Measurements from ENCODE around the gene UBE2F. TPM values are rescaled to one million over a fixed set of nuclear protein-coding genes. Genes with fewer than 3 reads are reported as not detected.

The UBE2F gene
- total and polyA plus RNA-seq, 2 of the 13 experiments (the other 11 are each of a cell fraction or from before 2014, with no cell fraction given) = 35.4 to 73.1 TPM

DNA sequence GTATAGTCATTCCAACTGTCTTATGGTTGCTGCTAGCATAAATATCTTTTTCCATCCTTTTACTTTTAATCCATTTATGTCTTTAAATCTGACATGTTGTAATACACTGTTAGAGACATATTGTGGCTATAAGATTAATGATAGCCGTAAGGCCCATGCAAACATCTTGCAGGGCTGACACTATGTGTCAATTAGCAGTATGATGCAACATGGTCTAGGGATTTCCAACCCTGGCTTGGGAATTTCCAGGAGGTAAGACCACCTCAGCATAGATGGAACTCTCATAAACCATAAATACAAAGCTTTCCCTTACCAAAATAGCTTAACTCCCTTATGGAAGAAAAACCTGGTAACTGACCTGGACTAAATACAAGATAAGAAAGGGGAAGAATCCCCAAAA is 110.5 kb downstream of the UBE2F start:
- H3K27me3 ChIP-seq (ENCODE audit: control insufficient read depth in 1 of 2, insufficient read depth in 2 of 2, low read length in 2 of 2) = no peaks in the 10 kb centered on the region
- in situ Hi-C loops (cut with HindIII; ENCODE audit: extremely low pct_ligation_motif_present, low pct_unique_long_range_greater_than_20kb) = no loop called here
- H3K9ac ChIP-seq (ENCODE audit: insufficient read depth, low read depth, low read length) = no peak overlapping the region
- H3K4me3 ChIP-seq (replicated peaks in 1 of 3; ENCODE audit: insufficient read depth in 1 of 3, low read depth in 2 of 3, low read length in 3 of 3) = no peak overlapping the region
- H2AFZ ChIP-seq (ENCODE audit: low read length) = no peak overlapping the region
- peaks cover 51% of the 10 kb centered on the region for H3K4me1 ChIP-seq (ENCODE audit: insufficient read depth, low read length)
- peaks cover 7% of the 10 kb centered on the region; the same call in 1 of the 2 replicates for H3K9me3 ChIP-seq (ENCODE audit: low read length)
- H3K4me2 ChIP-seq (ENCODE audit: low read depth, low read length) = 0 out of 2 replicates have a peak overlapping the region, but pooled peaks have one; percentile 10
- FAIRE-seq = no peak
- H4K20me1 ChIP-seq (ENCODE audit: insufficient read depth, low read length) = no peaks in the 10 kb centered on the region
- peak overlapping the region; percentile 25 for H3K27ac ChIP-seq (ENCODE audit: extremely low read length, insufficient read depth, low read length)
- intact Hi-C loops (cut with micrococcal nuclease; ENCODE audit: unreplicated experiment) = no loop called here
- ChIA-PET POLR2A (interaction anchor here (0.8 to 2.8 kb wide), 3 partner anchors 13 to 32 kb away, joined by 3 to 27 read pairs (median 11); partner anchors contain the start of gene SCLY), CTCF (ENCODE audit: low intra/inter-chr PET ratio, low total read pairs) (no interaction called here)
- 73% methylated on average over 1 of the region's 1 CpG for WGBS (ENCODE audit: low lambda C conversion rate)
- H3K36me3 ChIP-seq (replicated peaks in 1 of 2; ENCODE audit: control insufficient read depth in 1 of 2, insufficient read depth in 2 of 2, low read length in 2 of 2) = peaks cover 15 to 41% of the 10 kb centered on the region in 2 experiments
- peaks cover 8% of the 10 kb centered on the region for H3K79me2 ChIP-seq (ENCODE audit: insufficient read depth, low read length)
- DNase-seq (ENCODE audit: low spot score) = no peak
- no TSS peak for BruUV-seq (replicated peaks)
- no peak for ATAC-seq
- TF ChIP-seq, protein P1, sequence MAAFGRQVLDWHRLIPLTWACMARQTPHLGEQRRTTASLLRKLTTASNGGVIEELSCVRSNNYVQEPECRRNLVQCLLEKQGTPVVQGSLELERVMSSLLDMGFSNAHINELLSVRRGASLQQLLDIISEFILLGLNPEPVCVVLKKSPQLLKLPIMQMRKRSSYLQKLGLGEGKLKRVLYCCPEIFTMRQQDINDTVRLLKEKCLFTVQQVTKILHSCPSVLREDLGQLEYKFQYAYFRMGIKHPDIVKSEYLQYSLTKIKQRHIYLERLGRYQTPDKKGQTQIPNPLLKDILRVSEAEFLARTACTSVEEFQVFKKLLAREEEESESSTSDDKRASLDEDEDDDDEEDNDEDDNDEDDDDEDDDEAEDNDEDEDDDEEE (CRISPR knock-in tag; IDR thresholded peaks at IDR 0.05) = no peak
- no peak for TF ChIP-seq ZNF556 (CRISPR knock-in tag; IDR thresholded peaks at IDR 0.05; ENCODE audit: borderline replicate concordance)
- TF ChIP-seq, protein P2, sequence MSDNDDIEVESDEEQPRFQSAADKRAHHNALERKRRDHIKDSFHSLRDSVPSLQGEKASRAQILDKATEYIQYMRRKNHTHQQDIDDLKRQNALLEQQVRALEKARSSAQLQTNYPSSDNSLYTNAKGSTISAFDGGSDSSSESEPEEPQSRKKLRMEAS (IDR thresholded peaks at IDR 0.05) = no peak
- no peak for TF ChIP-seq SOX6 (IDR thresholded peaks at IDR 0.05)
- TF ChIP-seq SOX6 (CRISPR knock-in tag; IDR thresholded peaks at IDR 0.05) = peak; percentile 33; the same call in 1 of the 2 replicates
- TF ChIP-seq RAD51 (IDR thresholded peaks at IDR 0.05; ENCODE audit: borderline replicate concordance) = no peak
- TF ChIP-seq, protein P3, sequence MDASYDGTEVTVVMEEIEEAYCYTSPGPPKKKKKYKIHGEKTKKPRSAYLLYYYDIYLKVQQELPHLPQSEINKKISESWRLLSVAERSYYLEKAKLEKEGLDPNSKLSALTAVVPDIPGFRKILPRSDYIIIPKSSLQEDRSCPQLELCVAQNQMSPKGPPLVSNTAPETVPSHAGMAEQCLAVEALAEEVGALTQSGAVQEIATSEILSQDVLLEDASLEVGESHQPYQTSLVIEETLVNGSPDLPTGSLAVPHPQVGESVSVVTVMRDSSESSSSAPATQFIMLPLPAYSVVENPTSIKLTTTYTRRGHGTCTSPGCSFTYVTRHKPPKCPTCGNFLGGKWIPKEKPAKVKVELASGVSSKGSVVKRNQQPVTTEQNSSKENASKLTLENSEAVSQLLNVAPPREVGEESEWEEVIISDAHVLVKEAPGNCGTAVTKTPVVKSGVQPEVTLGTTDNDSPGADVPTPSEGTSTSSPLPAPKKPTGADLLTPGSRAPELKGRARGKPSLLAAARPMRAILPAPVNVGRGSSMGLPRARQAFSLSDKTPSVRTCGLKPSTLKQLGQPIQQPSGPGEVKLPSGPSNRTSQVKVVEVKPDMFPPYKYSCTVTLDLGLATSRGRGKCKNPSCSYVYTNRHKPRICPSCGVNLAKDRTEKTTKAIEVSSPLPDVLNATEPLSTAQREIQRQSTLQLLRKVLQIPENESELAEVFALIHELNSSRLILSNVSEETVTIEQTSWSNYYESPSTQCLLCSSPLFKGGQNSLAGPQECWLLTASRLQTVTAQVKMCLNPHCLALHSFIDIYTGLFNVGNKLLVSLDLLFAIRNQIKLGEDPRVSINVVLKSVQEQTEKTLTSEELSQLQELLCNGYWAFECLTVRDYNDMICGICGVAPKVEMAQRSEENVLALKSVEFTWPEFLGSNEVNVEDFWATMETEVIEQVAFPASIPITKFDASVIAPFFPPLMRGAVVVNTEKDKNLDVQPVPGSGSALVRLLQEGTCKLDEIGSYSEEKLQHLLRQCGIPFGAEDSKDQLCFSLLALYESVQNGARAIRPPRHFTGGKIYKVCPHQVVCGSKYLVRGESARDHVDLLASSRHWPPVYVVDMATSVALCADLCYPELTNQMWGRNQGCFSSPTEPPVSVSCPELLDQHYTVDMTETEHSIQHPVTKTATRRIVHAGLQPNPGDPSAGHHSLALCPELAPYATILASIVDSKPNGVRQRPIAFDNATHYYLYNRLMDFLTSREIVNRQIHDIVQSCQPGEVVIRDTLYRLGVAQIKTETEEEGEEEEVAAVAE (CRISPR knock-in tag; IDR thresholded peaks at IDR 0.05; ENCODE audit: borderline replicate concordance) = no peak
- TF ChIP-seq ZNF660 (CRISPR knock-in tag; IDR thresholded peaks at IDR 0.05; ENCODE audit: borderline replicate concordance, low read depth) = no peak
- TF ChIP-seq NFE2L1 (CRISPR knock-in tag; IDR thresholded peaks at IDR 0.05; ENCODE audit: borderline replicate concordance) = no peak
- TF ChIP-seq XRCC5 (optimal IDR thresholded peaks at IDR 0.05; ENCODE audit: low read length) = no peak
- TF ChIP-seq ZNF841 (CRISPR knock-in tag; IDR thresholded peaks at IDR 0.05; ENCODE audit: borderline replicate concordance) = no peak
- TF ChIP-seq, protein P4, sequence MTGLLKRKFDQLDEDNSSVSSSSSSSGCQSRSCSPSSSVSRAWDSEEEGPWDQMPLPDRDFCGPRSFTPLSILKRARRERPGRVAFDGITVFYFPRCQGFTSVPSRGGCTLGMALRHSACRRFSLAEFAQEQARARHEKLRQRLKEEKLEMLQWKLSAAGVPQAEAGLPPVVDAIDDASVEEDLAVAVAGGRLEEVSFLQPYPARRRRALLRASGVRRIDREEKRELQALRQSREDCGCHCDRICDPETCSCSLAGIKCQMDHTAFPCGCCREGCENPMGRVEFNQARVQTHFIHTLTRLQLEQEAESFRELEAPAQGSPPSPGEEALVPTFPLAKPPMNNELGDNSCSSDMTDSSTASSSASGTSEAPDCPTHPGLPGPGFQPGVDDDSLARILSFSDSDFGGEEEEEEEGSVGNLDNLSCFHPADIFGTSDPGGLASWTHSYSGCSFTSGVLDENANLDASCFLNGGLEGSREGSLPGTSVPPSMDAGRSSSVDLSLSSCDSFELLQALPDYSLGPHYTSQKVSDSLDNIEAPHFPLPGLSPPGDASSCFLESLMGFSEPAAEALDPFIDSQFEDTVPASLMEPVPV (CRISPR knock-in tag; IDR thresholded peaks at IDR 0.05) = no peak
- no peak for TF ChIP-seq ZMYM3 (CRISPR knock-in tag; IDR thresholded peaks at IDR 0.05)
- 0 out of 2 replicates have a peak, but pooled peaks have one; percentile 11 for TF ChIP-seq RARA (CRISPR knock-in tag; IDR thresholded peaks at IDR 0.05)
- TF ChIP-seq, protein P5, sequence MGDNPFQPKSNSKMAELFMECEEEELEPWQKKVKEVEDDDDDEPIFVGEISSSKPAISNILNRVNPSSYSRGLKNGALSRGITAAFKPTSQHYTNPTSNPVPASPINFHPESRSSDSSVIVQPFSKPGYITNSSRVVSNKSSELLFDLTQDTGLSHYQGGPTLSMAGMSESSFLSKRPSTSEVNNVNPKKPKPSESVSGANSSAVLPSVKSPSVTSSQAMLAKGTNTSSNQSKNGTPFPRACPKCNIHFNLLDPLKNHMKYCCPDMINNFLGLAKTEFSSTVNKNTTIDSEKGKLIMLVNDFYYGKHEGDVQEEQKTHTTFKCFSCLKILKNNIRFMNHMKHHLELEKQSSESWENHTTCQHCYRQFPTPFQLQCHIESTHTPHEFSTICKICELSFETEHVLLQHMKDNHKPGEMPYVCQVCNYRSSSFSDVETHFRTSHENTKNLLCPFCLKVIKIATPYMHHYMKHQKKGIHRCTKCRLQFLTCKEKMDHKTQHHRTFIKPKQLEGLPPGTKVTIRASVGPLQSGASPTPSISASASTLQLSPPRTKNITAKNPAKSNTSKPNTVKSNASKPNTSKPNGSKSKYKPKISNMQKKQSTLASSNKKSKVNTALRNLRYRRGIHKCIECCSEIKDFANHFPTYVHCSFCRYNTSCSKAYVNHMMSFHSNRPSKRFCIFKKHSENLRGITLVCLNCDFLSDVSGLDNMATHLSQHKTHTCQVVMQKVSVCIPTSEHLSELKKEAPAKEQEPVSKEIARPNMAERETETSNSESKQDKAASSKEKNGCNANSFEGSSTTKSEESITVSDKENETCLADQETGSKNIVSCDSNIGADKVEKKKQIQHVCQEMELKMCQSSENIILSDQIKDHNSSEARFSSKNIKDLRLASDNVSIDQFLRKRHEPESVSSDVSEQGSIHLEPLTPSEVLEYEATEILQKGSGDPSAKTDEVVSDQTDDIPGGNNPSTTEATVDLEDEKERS (CRISPR knock-in tag; IDR thresholded peaks at IDR 0.05) = peak; percentile 56; the same call in 1 of the 2 replicates
